GM18870 (cell line): ENCODE results near the gene IFT122.
"Not testable (repeated sequence)": the region's sequence is repeated elsewhere in the genome, so short reads cannot be mapped to it uniquely, and the experiment has no call there.

Source experiments
- ATAC-seq: cut with Tn5 transposase; IDR thresholded peaks from one replicate; pipeline ENCODE4 v1.9.1; 2021; ENCODE audit warnings: moderate library complexity; ENCODE audit not compliant: unreplicated experiment

The IFT122 gene

GRCh38 chr3:129469026-129469425, 29.0 kb downstream of the IFT122 start:
- no peak for ATAC-seq

- ATAC-seq, result no peak
Measured at GRCh38 chr3:129470861-129471260, 30.8 kb downstream of the IFT122 start.

GRCh38 chr3:129473067-129473768, 33.2 kb downstream of the IFT122 start:
- ATAC-seq, result no peak

- no peak for ATAC-seq
Measured at GRCh38 chr3:129473769-129474152, 33.7 kb downstream of the IFT122 start.

GRCh38 chr3:129474984-129475804, 35.2 kb downstream of the IFT122 start:
- no peak for ATAC-seq

DNA sequence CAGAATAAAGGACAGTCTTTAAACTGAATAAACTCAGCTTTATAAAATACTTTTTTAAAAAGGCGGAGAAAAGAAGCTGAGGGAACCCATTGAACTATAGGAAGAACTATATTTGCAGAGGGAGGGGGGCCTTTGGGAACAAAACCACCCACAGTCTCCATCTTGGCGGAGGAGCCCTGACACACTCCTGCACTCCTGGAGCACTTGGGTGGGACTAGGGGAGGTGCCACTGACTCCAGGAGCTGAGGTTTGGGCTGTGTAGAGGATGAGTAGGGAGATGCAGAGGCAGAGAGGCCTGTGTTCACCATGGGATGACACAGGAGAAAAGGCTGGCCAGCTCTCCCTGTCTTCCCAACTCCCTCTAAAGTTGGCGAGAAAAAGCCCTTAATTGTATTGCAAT, 35.8 kb downstream of the IFT122 start:
- no peak for ATAC-seq

- no peak for ATAC-seq
Measured at GRCh38 chr3:129476586-129476985, 36.6 kb downstream of the IFT122 start.

GRCh38 chr3:129481225-129481765, 41.3 kb downstream of the IFT122 start:
- not testable (repeated sequence) for ATAC-seq

- ATAC-seq, result no peak
Measured at GRCh38 chr3:129481766-129482332, 41.8 kb downstream of the IFT122 start.

GRCh38 chr3:129482721-129483120, 42.7 kb downstream of the IFT122 start:
- no peak for ATAC-seq

GRCh38 chr3:129483870-129484269, 43.8 kb downstream of the IFT122 start:
- no peak for ATAC-seq

DNA sequence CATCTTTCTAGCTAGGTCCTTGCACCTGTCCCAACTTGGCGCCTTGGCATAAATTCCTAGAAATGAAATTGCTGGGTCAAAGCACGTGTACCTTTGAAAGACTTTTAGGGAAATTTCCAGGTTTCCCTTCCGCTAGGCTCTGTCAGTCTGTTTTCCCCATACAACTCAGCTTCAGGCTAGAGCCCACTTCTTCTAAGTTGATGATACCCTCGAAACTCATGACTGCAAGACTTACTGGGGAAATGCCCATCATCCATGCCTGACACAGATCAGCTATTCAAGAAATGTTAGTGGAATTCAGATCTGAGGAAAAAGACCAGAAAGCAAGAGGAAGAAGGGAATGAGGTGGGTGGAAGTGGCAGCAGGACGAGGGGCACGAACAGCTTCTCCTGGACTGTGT, 45.1 kb downstream of the IFT122 start:
- ATAC-seq, result not testable (repeated sequence)

GRCh38 chr3:129485721-129486663, 46.0 kb downstream of the IFT122 start:
- ATAC-seq, result no peak

DNA sequence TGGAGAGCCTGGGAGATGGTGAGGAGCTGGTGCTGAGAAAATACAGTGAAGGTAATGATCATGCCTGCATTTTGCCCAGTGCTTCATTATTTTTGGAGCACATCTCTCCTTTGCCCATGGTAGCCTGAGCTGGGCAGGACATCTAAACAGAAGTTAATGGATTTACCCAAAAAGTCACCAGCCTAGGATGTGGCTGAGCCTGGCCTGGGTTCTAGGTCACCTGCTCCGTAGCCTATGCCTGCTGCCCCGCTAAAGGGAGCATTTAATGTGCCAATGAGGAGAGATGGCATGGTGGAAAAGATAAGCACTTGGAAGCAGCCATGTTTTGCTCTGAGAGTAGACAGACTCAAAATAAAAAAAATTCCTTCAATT, 46.6 kb downstream of the IFT122 start:
- ATAC-seq, result no peak

DNA sequence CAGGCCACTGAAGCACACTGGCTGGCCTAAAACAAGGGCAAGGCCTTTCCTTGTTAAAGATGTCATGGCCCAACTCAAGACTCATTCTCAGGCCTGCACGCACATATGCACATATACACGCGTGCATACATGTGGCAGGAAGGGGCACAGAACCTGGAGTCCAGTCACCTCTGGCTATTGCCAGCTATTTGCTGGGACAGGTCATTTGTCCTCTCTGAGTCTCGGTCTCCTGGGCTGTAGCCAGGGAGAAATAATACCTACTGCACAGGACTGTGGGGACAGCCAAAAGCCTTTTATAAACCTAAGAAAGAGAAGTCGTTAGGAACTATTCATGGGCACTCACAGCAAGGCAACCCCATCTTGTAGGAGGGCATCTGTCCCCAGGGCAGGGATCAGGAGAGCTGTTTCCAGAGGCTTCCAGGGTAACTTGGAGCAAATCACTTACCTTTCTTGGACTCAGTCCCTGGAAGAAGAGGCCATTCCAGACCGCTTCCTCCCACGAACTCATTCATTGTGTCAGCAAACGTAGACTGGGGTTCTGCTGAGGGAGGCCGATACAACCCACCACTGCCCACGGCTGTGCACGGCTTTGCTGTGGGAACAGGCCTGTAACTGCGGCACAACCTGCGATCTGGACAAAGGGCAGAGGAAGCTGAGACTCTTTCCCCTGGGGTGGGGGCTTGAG, 47.3 kb downstream of the IFT122 start:
- ATAC-seq, result no peak

GRCh38 chr3:129487868-129488335, 47.9 kb downstream of the IFT122 start:
- ATAC-seq, result not testable (repeated sequence)

- not testable (repeated sequence) for ATAC-seq
Measured at GRCh38 chr3:129489258-129489657, 49.2 kb downstream of the IFT122 start.

DNA sequence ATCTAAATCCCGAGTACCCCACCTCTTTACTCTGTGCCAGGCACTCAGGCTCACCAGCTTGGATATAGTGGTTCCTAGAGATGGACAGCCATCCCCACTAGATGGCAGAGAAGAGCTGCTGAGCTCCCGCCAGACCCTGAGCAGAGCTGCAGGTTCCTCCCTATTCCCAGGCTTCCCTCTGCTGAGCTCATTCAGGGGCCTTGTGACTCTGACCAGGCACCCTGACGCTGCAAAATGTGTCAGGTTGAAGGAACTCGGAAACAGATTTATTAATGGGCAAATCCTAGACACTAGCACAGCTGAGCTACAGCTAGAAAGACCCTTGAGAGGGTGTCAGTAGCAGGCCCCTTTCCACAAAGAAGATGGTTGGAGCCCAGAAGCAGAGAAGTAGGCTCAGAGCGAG, 50.2 kb downstream of the IFT122 start:
- peak; percentile 63 for ATAC-seq

- ATAC-seq, result not testable (repeated sequence)
Measured at GRCh38 chr3:129491077-129491476, 51.1 kb downstream of the IFT122 start.

DNA sequence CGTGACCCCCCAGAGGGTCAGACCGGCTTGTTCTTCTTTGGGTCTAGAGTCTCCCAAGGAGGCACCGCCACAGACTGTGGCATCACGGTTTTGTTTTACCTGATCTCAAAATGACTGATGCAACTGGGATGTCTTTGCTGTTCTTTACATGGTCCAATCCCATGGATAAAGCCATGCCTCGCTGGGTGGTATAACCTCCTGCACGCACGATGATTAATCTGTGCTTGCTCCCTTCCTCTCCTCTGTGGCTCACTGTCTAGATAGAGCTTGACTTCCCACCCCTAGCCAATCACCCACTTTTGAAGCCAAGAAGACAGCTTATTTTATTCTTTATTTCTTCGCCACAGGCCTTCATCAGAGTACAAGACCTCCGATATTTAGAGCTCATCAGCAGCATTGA, 51.8 kb downstream of the IFT122 start:
- no peak for ATAC-seq
